Ishikawa (cell line): ENCODE measurements around the gene TMEM215.

Source experiments
- CEBPB ChIP-seq: IDR thresholded peaks from 2 replicates; pipeline ENCODE4 v1.6.1; 2012
- CREB1 ChIP-seq: IDR thresholded peaks from 2 replicates; pipeline ENCODE4 v1.6.1; 2012; ENCODE audit warnings: low read depth
- EGR1 ChIP-seq: IDR thresholded peaks from 2 replicates; pipeline ENCODE4 v1.6.1; 2012
- EP300 ChIP-seq: IDR thresholded peaks from 2 replicates; pipeline ENCODE4 v1.6.1; 2012; ENCODE audit warnings: borderline replicate concordance
- FOXM1 ChIP-seq: IDR thresholded peaks from 2 replicates; pipeline ENCODE4 v1.6.1; 2012; ENCODE audit warnings: low read depth, borderline replicate concordance
- NFIC ChIP-seq: IDR thresholded peaks from 2 replicates; pipeline ENCODE4 v1.6.1; 2012
- RAD21 ChIP-seq: IDR thresholded peaks from 2 replicates; pipeline ENCODE4 v1.6.1; 2012; ENCODE audit warnings: low read depth
- REST ChIP-seq: IDR thresholded peaks from 2 replicates; pipeline ENCODE4 v1.6.1; 2012; ENCODE audit warnings: low read depth, mild to moderate bottlenecking
- TAF1 ChIP-seq: IDR thresholded peaks from 2 replicates; pipeline ENCODE4 v1.6.1; 2012; ENCODE audit warnings: low read depth, mild to moderate bottlenecking
- TCF12 ChIP-seq: IDR thresholded peaks from 2 replicates; pipeline ENCODE4 v1.6.1; 2012; ENCODE audit warnings: low read depth
- TEAD4 ChIP-seq: IDR thresholded peaks from 2 replicates; pipeline ENCODE4 v1.6.1; 2012
- YY1 ChIP-seq: IDR thresholded peaks from 2 replicates; pipeline ENCODE4 v1.6.1; 2012; ENCODE audit warnings: low read depth
- ZBTB7A ChIP-seq: IDR thresholded peaks from 2 replicates; pipeline ENCODE4 v1.6.1; 2012; ENCODE audit warnings: low read depth
- TF ChIP-seq, protein P1 (sequence below): IDR thresholded peaks from 2 replicates; pipeline ENCODE4 v1.6.1; 2012
- TF ChIP-seq, protein P2 (sequence below): IDR thresholded peaks from 2 replicates; pipeline ENCODE4 v1.6.1; 2012

Gene TMEM215

GRCh38 chr9:32782476-32783167 lies 718 bp upstream of the TMEM215 start:
- TF ChIP-seq, protein P1, sequence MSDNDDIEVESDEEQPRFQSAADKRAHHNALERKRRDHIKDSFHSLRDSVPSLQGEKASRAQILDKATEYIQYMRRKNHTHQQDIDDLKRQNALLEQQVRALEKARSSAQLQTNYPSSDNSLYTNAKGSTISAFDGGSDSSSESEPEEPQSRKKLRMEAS: no peak
- TF ChIP-seq ZBTB7A: no peak
- TF ChIP-seq TAF1: no peak
- TF ChIP-seq, protein P2, sequence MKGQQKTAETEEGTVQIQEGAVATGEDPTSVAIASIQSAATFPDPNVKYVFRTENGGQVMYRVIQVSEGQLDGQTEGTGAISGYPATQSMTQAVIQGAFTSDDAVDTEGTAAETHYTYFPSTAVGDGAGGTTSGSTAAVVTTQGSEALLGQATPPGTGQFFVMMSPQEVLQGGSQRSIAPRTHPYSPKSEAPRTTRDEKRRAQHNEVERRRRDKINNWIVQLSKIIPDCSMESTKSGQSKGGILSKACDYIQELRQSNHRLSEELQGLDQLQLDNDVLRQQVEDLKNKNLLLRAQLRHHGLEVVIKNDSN: no peak

- no peak for TF ChIP-seq EP300
- no peak for TF ChIP-seq CREB1
- TF ChIP-seq REST: no peak
- TF ChIP-seq, protein P2: no peak
- TF ChIP-seq TCF12: no peak
- no peak for TF ChIP-seq EGR1
- TF ChIP-seq, protein P1: no peak
- TF ChIP-seq TEAD4: no peak
- TF ChIP-seq FOXM1: no peak
- no peak for TF ChIP-seq RAD21
- no peak for TF ChIP-seq ZBTB7A
- no peak for TF ChIP-seq YY1
Observed at GRCh38 chr9:32787816-32788215, 4.5 kb downstream of the TMEM215 start.

- TF ChIP-seq, protein P1: no peak
Observed at GRCh38 chr9:32801530-32801929, 18.2 kb downstream of the TMEM215 start.

DNA sequence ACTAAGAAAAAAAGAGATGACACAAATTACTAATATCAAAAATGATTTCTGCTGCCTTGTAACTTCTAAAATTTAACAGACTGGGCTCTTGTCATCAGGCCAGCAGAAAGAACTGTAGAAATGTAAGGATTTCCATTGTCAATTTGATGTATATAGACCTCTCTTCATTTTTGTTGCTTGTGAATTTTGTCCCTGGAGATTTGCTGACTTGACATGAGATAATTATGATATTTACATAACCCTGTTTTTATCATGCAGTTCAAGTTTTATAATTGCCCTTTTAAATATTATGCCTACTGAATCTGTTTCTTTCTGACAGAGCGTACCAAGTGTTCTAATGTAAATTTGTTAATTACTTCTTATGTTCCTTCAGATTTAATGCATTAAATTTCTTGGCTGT lies 23.9 kb downstream of the TMEM215 start:
- TF ChIP-seq EP300 (no peak), TCF12 (no peak), FOXM1 (no peak), YY1 (no peak), TEAD4 (no peak), TAF1 (no peak)

DNA sequence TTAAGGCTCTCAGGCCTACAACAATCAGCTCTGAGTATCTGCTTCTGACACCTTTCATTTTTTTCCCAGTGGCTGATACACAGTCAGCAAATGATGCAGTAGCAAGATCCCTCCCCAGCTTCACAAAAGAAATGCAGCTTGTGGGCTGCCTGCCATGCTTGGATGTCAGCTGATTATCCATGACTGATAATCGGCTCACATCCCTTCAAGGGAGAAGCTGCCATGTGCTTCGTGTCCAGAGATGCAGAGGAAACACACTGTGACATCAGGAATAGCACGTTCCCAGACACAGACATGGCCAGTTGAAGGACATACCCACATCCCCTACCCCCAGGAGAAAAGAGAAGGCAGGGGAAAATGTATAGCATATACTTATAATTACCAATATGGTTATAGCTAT lies 27.9 kb downstream of the TMEM215 start:
- TF ChIP-seq REST: no peak
- TF ChIP-seq, protein P2: no peak
- TF ChIP-seq CREB1: no peak
- TF ChIP-seq FOXM1: no peak
- no peak for TF ChIP-seq TAF1
- no peak for TF ChIP-seq RAD21
- TF ChIP-seq EP300: no peak
- TF ChIP-seq YY1: no peak
- no peak for TF ChIP-seq CEBPB
- TF ChIP-seq, protein P1: no peak
- TF ChIP-seq EGR1: no peak
- TF ChIP-seq NFIC: no peak
- TF ChIP-seq TCF12: no peak
- no peak for TF ChIP-seq ZBTB7A
- TF ChIP-seq TEAD4: no peak

DNA sequence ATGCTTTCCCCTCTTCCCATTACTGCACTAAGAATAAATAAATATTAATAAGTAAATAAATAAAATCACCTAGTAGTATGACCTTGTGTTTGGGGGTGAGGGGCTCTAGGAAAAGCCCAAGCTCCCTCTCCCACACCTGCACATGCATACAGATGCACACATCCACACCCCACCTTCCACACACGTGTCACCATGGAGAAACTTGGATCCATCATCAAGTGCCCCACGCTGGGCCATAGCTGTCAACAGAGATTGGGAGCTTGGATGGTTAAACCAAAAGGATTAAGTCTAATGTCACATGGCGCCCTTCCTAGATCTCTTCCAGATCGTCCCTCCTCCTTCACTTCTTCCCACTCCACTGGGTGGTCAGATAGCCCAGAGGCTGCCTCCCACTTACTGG lies 37.0 kb downstream of the TMEM215 start:
- TF ChIP-seq NFIC: no peak
